SU-DHL-6 (cell line): ENCODE data around the gene HLA-F.

Experiments
- H2AFZ ChIP-seq: fragments of 200-600 bp; sonication (generic); 2 replicates; pipeline ENCODE4 v1.6.1; 2014; ENCODE audit warnings: low read depth, mild to moderate bottlenecking, moderate library complexity, mixed read lengths, antibody characterized with exemption, low read length; ENCODE audit not compliant: severe bottlenecking
- H3F3A ChIP-seq: fragments of 200-600 bp; shearing (Covaris generic); 2 replicates; pipeline ENCODE4 v1.6.0; 2016; ENCODE audit warnings: antibody characterized with exemption, mild to moderate bottlenecking; ENCODE audit not compliant: insufficient read depth
- H3K27ac ChIP-seq: fragments of 200-600 bp; sonication (generic); 2 replicates; pipeline ENCODE4 v1.5.1; 2016; ENCODE audit warnings: low read depth, mild to moderate bottlenecking, low read length, moderate library complexity, mixed read lengths
- H3K27me3 ChIP-seq: fragments of 200-600 bp; sonication (generic), shearing (Covaris generic); 2 replicates; pipeline ENCODE4 v1.6.0; 2014; ENCODE audit warnings: mild to moderate bottlenecking, low read length
- H3K36me3 ChIP-seq: fragments of 200-600 bp; sonication (generic); 2 replicates; pipeline ENCODE4 v1.6.1; 2014; ENCODE audit warnings: mild to moderate bottlenecking, low read length, mixed read lengths
- H3K4me2 ChIP-seq: fragments of 300-600, 200-600 bp; shearing (Covaris generic), sonication (generic); 2 replicates; pipeline ENCODE4 v1.6.0; 2014; ENCODE audit warnings: low read length, low read depth, mild to moderate bottlenecking; ENCODE audit not compliant: poor library complexity, severe bottlenecking
- H3K4me3 ChIP-seq: fragments of 200-600 bp; sonication (generic); 2 replicates; pipeline ENCODE4 v1.5.1; 2014; ENCODE audit warnings: antibody characterized with exemption, low read length, mild to moderate bottlenecking, mixed read lengths; ENCODE audit not compliant: insufficient read depth, poor library complexity, severe bottlenecking
- H3K79me2 ChIP-seq: fragments of 200-600 bp; sonication (generic); 2 replicates; pipeline ENCODE4 v1.6.1; 2014; ENCODE audit warnings: mild to moderate bottlenecking, low read length, moderate library complexity; ENCODE audit not compliant: insufficient read depth
- H3K9ac ChIP-seq: fragments of 200-600 bp; sonication (generic); 2 replicates; pipeline ENCODE4 v1.7.0; 2014; ENCODE audit warnings: mild to moderate bottlenecking, low read length
- H3K9me2 ChIP-seq: fragments of 200-600 bp; sonication (generic); replicated peaks from 2 replicates; pipeline ENCODE4 v1.6.1; 2014; ENCODE audit warnings: low read length; ENCODE audit not compliant: insufficient read depth
- H3K9me3 ChIP-seq: fragments of 200-600 bp; sonication (generic); 2 replicates; pipeline ENCODE4 v1.6.1; 2014; ENCODE audit warnings: low read length, mixed read lengths; ENCODE audit not compliant: insufficient read depth
- H4K20me1 ChIP-seq: fragments of 200-600 bp; sonication (generic); 2 replicates; pipeline ENCODE4 v1.6.1; 2014; ENCODE audit warnings: low read depth, mild to moderate bottlenecking, antibody characterized with exemption, low read length, moderate library complexity, mixed read lengths
- EZH2phosphoT487 ChIP-seq: fragments of 200-600 bp; sonication (generic), shearing (Covaris generic); conservative IDR thresholded peaks from 2 replicates; pipeline ENCODE4 v1.6.1; 2018; ENCODE audit warnings: mild to moderate bottlenecking, antibody characterized with exemption, low read length, moderate library complexity, mixed read lengths
- TF ChIP-seq, protein P1 (sequence below): fragments of 200-600 bp; sonication (generic); IDR thresholded peaks from one replicate; pipeline ENCODE4 v1.5.1; 2017; ENCODE audit warnings: antibody characterized with exemption, mild to moderate bottlenecking, low read length, moderate library complexity; ENCODE audit not compliant: insufficient read depth, poor library complexity, severe bottlenecking

Gene HLA-F

GRCh38 chr6:29680904-29681303, 42.3 kb upstream of the HLA-F start, which contains the start of gene ZFP57:
ZFP57 (minus strand) TSS chr6:29681152; CDS start chr6:29677003, 4,149 bp downstream.
- no peak within 1 kb of the TSS for H3K4me2 ChIP-seq
- no peak within 1 kb of the TSS for H3K9ac ChIP-seq
- no peaks in the 10 kb centered on the region for H4K20me1 ChIP-seq
- TF ChIP-seq EZH2phosphoT487: no peak
- TF ChIP-seq, protein P1, sequence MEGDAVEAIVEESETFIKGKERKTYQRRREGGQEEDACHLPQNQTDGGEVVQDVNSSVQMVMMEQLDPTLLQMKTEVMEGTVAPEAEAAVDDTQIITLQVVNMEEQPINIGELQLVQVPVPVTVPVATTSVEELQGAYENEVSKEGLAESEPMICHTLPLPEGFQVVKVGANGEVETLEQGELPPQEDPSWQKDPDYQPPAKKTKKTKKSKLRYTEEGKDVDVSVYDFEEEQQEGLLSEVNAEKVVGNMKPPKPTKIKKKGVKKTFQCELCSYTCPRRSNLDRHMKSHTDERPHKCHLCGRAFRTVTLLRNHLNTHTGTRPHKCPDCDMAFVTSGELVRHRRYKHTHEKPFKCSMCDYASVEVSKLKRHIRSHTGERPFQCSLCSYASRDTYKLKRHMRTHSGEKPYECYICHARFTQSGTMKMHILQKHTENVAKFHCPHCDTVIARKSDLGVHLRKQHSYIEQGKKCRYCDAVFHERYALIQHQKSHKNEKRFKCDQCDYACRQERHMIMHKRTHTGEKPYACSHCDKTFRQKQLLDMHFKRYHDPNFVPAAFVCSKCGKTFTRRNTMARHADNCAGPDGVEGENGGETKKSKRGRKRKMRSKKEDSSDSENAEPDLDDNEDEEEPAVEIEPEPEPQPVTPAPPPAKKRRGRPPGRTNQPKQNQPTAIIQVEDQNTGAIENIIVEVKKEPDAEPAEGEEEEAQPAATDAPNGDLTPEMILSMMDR: no peak
- no peak within 1 kb of the TSS for H3K4me3 ChIP-seq
- no peaks in the 10 kb centered on the region for H3K27me3 ChIP-seq
- H3F3A ChIP-seq: no peaks in the 10 kb centered on the region
- no peaks in the 10 kb centered on the region for H3K9me2 ChIP-seq
- H2AFZ ChIP-seq: no peak within 1 kb of the TSS
- no peaks in the 10 kb centered on the region for H3K9me3 ChIP-seq
- no peak within 1 kb of the TSS for H3K27ac ChIP-seq
- no peaks in the 10 kb centered on the region for H3K36me3 ChIP-seq
- no peaks in the 10 kb centered on the region for H3K79me2 ChIP-seq

GRCh38 chr6:29681811-29682210, 41.4 kb upstream of the HLA-F start:
- no peaks in the 10 kb centered on the region for H3K79me2 ChIP-seq
- H3K4me2 ChIP-seq: no peak overlapping the region
- no peaks in the 10 kb centered on the region for H4K20me1 ChIP-seq
- H3K36me3 ChIP-seq: no peaks in the 10 kb centered on the region
- H3F3A ChIP-seq: no peaks in the 10 kb centered on the region
- no peak overlapping the region for H3K27ac ChIP-seq
- no peak overlapping the region for H2AFZ ChIP-seq
- no peak overlapping the region for H3K4me3 ChIP-seq
- H3K27me3 ChIP-seq: no peaks in the 10 kb centered on the region
- no peaks in the 10 kb centered on the region for H3K9me3 ChIP-seq
- no peaks in the 10 kb centered on the region for H3K9me2 ChIP-seq
- TF ChIP-seq, protein P1: no peak
- no peak for TF ChIP-seq EZH2phosphoT487
- H3K9ac ChIP-seq: no peak overlapping the region

DNA sequence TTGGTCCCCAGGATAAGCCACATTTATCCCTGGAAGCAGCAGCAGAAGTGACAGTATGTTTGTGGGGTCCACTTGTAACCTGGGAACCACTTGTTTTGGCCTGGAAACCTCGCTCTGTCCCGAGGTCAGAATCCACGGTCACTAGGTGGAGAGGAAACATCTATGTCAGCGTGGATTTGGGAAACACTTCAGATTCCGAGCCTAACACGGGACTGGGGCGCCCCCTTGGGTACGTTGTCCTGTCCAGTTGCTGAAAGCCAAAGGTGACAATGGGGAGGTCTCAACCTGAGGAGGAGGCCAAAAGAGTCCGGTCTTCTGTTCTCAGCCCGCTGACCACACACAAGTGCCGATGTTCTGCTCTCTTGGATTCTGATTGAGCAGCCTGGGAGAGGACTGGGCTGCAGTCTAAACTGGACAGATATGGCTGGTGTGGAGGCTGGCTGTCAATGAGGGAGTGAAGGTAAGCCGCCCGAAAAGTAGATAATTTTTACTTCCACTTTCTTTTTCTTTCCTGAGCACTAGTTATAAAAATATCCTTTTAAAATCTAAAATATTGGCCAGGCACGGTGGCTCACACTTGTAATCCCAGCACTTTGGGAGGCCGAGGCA, 37.4 kb upstream of the HLA-F start:
- no peak for TF ChIP-seq EZH2phosphoT487
- TF ChIP-seq, protein P1: no peak
- no peak overlapping the region for H3K4me3 ChIP-seq
- no peaks in the 10 kb centered on the region for H4K20me1 ChIP-seq
- H3K27ac ChIP-seq: no peak overlapping the region
- no peak overlapping the region for H3K4me2 ChIP-seq
- no peaks in the 10 kb centered on the region for H3K79me2 ChIP-seq
- H3K9me2 ChIP-seq: no peaks in the 10 kb centered on the region
- H3F3A ChIP-seq: no peaks in the 10 kb centered on the region
- no peaks in the 10 kb centered on the region for H3K27me3 ChIP-seq
- no peaks in the 10 kb centered on the region for H3K36me3 ChIP-seq
- no peak overlapping the region for H3K9ac ChIP-seq
- no peak overlapping the region for H2AFZ ChIP-seq
- H3K9me3 ChIP-seq: no peaks in the 10 kb centered on the region
